GM18907 (cell line): ENCODE measurements around the gene TENT5D.
"Not testable (repeated sequence)": the region's sequence is repeated elsewhere in the genome, so short reads cannot be mapped to it uniquely, and the experiment has no call there.

Experiments used
- ATAC-seq: cut with Tn5 transposase; IDR thresholded peaks from one replicate; pipeline ENCODE4 v1.9.1; 2021; ENCODE audit warnings: mild to moderate bottlenecking, moderate library complexity; ENCODE audit not compliant: unreplicated experiment

Gene TENT5D

DNA sequence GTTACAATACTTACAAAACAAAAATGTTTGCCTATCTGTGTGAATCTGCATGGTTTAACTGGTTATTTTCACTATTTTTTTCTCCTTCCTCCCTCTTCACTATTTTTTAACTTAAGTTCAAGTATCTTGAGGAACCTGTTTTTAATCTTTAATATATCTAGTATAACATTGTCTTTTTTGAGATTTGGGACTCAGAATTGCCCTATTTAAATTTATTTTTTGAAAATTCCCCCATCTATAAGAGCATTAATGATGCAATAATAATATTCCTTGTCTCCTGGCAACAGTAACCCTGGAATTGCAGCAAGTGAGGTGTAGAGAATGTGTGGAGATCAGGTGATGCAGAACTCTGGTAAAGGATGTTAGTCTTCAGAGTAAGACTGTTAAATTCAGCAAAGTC lies at the start of gene TENT5D:
Gene TENT5D (plus strand): TSS at position 301 of the 400 bp plus-strand sequence. CDS start 22,093 bp downstream, outside the sequence.
- no peak for ATAC-seq

DNA sequence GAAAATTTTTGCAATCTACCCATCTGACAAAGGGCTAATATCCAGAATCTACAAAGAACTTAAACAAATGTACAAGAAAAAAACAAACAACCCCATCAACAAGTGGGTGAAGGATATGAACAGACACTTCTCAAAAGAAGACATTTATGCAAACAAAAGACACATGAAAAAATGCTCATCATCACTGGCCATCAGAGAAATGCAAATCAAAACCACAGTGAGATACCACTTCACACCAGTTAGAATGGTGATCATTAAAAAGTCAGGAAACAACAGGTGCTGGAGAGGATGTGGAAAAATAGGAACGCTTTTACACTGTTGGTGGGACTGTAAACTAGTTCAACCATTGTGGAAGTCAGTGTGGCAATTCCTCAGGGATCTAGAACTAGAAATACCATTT lies 34.6 kb upstream of the TENT5D start:
- ATAC-seq = not testable (repeated sequence)

DNA sequence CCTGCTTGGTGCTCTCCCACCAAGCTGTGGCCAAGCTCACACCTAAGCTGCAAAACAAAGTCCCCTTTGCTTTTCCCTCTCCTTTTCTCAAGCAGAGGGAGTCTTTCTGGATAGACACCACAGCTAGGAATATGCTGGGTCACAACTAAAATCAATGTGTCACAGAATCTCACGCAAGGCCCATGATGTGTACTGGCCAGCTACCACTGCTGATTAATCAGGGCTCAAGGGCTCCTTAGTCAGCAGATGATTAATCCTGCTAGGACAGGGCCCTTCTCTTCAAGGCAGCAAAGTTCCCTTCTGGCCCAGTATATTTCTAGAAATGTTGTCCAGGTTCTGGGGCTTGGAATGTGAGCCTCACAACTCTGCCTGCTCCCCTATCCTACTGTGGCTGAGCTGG lies 32.0 kb upstream of the TENT5D start:
- ATAC-seq = no peak

- no peak for ATAC-seq
Observed at GRCh38 chrX:80412042-80412441, 8.2 kb upstream of the TENT5D start.

- no peak for ATAC-seq
Observed at GRCh38 chrX:80423000-80423399, 2.8 kb downstream of the TENT5D start.

DNA sequence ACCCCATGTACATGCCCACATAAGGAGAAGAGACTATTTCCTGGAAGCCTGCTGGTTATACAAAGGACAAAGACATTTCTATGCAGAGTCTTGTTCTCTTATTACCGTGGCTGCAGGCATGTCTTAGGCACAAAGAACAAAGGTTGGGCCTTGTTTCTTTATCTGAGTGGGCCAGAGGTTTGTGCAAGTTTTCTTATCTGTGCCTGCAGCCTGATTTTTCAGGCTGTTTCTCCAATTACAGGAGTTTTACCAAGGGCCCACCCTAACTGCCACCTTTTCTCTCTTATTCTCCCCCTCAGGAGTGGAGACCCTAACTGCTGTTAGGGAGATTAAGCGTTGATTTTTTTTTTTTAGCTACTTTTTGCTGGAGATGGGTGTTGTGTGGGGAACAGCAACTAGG lies 3.5 kb downstream of the TENT5D start:
- no peak for ATAC-seq

DNA sequence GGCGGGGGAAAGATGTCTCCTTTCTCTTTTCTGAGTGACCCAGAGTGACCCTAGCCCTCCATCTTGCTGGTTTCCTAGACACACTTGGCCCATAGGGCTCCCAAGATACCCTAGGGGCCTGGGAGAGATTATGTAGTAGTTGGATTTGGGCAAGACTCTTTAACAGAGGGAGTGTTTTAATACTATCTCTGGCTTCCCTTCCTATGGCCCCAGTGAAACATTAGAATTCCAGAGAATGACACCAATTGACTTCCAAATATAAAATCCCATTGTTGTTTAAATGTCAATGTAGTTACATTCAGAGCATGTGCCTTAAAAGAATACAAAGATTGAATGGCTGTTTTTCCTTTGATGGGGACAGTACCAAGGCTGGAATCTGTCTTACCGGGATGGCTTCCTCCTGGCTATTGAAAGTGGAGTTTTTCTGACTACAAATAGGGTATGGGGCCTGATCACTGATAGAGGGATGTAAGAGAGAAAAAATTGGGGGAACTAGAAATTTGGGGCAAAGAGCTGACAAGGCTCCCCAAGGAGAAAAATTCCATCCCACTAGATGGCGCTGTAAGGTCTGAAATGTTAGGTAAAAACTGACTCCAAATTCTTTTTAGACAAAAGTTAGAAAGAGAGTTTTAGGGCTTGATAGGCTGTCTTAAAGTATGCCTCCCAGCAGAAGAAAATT lies 10.7 kb downstream of the TENT5D start:
- ATAC-seq = no peak

- ATAC-seq = no peak
Observed at GRCh38 chrX:80431505-80431832, 11.2 kb downstream of the TENT5D start.

DNA sequence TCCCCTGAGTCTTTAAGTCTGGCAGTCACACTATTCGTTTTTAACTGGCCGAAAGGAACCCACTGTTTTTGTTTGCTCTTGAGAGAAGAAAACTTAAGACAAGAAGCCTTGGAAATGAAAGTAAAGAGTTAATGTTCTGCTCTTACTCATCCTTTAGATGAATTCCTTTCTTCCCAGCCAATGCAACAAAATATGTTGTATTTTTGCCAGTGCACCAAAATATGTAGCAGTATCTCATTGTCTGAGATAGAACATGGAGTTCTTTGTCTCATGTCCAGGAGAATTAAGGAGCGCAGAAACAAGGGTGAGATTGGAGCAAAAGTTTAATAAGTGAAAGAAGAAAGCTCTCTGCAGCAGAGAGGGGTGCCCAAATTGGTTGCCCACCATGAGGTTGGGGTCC lies 12.2 kb downstream of the TENT5D start:
- no peak for ATAC-seq

GRCh38 chrX:80432863-80433262 lies 12.6 kb downstream of the TENT5D start:
- no peak for ATAC-seq

DNA sequence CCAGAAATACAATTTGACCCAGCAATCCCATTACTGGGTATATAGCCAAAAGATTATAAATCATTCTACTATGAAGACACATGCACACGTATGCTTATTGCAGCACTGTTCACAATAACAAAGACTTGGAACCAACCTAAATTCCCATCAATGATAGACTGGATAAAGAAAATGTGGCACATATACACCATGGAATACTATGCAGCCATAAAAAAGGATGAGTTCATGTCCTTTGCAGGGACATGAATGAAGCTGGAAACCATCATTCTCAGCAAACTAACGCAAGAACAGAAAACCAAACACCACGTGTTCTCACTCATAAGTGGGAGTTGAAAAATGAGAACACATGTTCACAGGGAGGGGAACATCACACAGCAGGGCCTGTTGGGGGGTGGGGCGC lies 47.9 kb downstream of the TENT5D start:
- ATAC-seq = not testable (repeated sequence)

GRCh38 chrX:80471582-80471981 lies 51.3 kb downstream of the TENT5D start:
- no peak for ATAC-seq

GRCh38 chrX:80485543-80485942 lies 65.3 kb downstream of the TENT5D start:
- no peak for ATAC-seq

- ATAC-seq = no peak
Observed at GRCh38 chrX:80486299-80486698, 66.1 kb downstream of the TENT5D start.

GRCh38 chrX:80489166-80489565 lies 68.9 kb downstream of the TENT5D start:
- no peak for ATAC-seq
